Measurements from ENCODE around the gene ARHGEF16.

ARHGEF16 gene

GRCh38 chr1:3422638-3423037, 31.8 kb upstream of the ARHGEF16 start:
- no peak for DNase-seq (ENCODE audit: low read depth)

GRCh38 chr1:3423245-3423829, 31.1 kb upstream of the ARHGEF16 start:
- DNase-seq (ENCODE audit: low read depth): no peak

- no peak for DNase-seq (ENCODE audit: low read depth)
These were observed 30.4 kb upstream of the ARHGEF16 start for GRCh38 chr1:3423896-3424611.

GRCh38 chr1:3425486-3426215, 28.8 kb upstream of the ARHGEF16 start:
- no peak for DNase-seq (ENCODE audit: low read depth)

GRCh38 chr1:3426956-3427535, 27.4 kb upstream of the ARHGEF16 start:
- DNase-seq (ENCODE audit: low read depth): no peak

- DNase-seq (ENCODE audit: low read depth): no peak
These were observed 26.5 kb upstream of the ARHGEF16 start for GRCh38 chr1:3427711-3428704.

- DNase-seq (ENCODE audit: low read depth): no peak
These were observed 25.6 kb upstream of the ARHGEF16 start for GRCh38 chr1:3428899-3429298.

GRCh38 chr1:3429320-3429719, 25.1 kb upstream of the ARHGEF16 start:
- no peak for DNase-seq (ENCODE audit: low read depth)

GRCh38 chr1:3429766-3430165, 24.7 kb upstream of the ARHGEF16 start:
- no peak for DNase-seq (ENCODE audit: low read depth)

GRCh38 chr1:3430406-3430805, 24.1 kb upstream of the ARHGEF16 start:
- no peak for DNase-seq (ENCODE audit: low read depth)

- no peak for DNase-seq (ENCODE audit: low read depth)
These were observed 23.6 kb upstream of the ARHGEF16 start for GRCh38 chr1:3430820-3431219.

GRCh38 chr1:3431266-3431665, 23.2 kb upstream of the ARHGEF16 start:
- no peak for DNase-seq (ENCODE audit: low read depth)

GRCh38 chr1:3431686-3432085, 22.8 kb upstream of the ARHGEF16 start:
- DNase-seq (ENCODE audit: low read depth): no peak

- DNase-seq (ENCODE audit: low read depth): no peak
These were observed 22.2 kb upstream of the ARHGEF16 start for GRCh38 chr1:3432306-3432705.

- no peak for DNase-seq (ENCODE audit: low read depth)
These were observed 21.4 kb upstream of the ARHGEF16 start for GRCh38 chr1:3433076-3433475.

- no peak for DNase-seq (ENCODE audit: low read depth)
These were observed 20.7 kb upstream of the ARHGEF16 start for GRCh38 chr1:3433596-3434320.

GRCh38 chr1:3434406-3435110, 19.9 kb upstream of the ARHGEF16 start:
- no peak for DNase-seq (ENCODE audit: low read depth)

GRCh38 chr1:3435666-3436065, 18.8 kb upstream of the ARHGEF16 start:
- no peak for DNase-seq (ENCODE audit: low read depth)

GRCh38 chr1:3436451-3436850, 18.0 kb upstream of the ARHGEF16 start:
- DNase-seq (ENCODE audit: low read depth): no peak

- no peak for DNase-seq (ENCODE audit: low read depth)
These were observed 17.6 kb upstream of the ARHGEF16 start for GRCh38 chr1:3436901-3437300.

Data from stimulated activated CD8-positive, alpha-beta memory T cell treated with anti-CD3 and anti-CD28 coated beads, Interleukin-15, amount 100 ng/mL, for 24 hours (primary cell).